ENCODE measurements around the gene DEFB108B.
"Not testable (repeated sequence)": the region's sequence is repeated elsewhere in the genome, so short reads cannot be mapped to it uniquely, and the experiment has no call there.

DEFB108B gene

GRCh38 chr11:71832811-71833210 lies at the start of gene DEFB108B:
Gene DEFB108B (plus strand): TSS chr11:71833200. CDS start chr11:71833200, 0 bp downstream.
- H3K9ac ChIP-seq (ENCODE audit: low read length); H3K36me3 ChIP-seq (ENCODE audit: control insufficient read depth, low read depth, low read length); H3K27ac ChIP-seq (ENCODE audit: low read length); H3K4me3 ChIP-seq (ENCODE audit: low read length); H3K27me3 ChIP-seq (ENCODE audit: control insufficient read depth, insufficient read depth, low read length); H3K9me3 ChIP-seq (ENCODE audit: control insufficient read depth, low read depth, low read length); H3K4me1 ChIP-seq (ENCODE audit: control insufficient read depth, low read depth, low read length): not testable (repeated sequence)

GRCh38 chr11:71786114-71786847 lies 46.7 kb upstream of the DEFB108B start:
- H3K9me3 ChIP-seq (ENCODE audit: control insufficient read depth, low read depth, low read length); H3K4me1 ChIP-seq (ENCODE audit: control insufficient read depth, low read depth, low read length); H3K27ac ChIP-seq (ENCODE audit: low read length); H3K9ac ChIP-seq (ENCODE audit: low read length); H3K27me3 ChIP-seq (ENCODE audit: control insufficient read depth, insufficient read depth, low read length); H3K36me3 ChIP-seq (ENCODE audit: control insufficient read depth, low read depth, low read length): not testable (repeated sequence)
- peak overlapping the region; percentile 45 for H3K4me3 ChIP-seq (ENCODE audit: low read length)

- H3K9me3 ChIP-seq (ENCODE audit: control insufficient read depth, low read depth, low read length), result not testable (repeated sequence)
Measured at GRCh38 chr11:71786848-71787097, 46.2 kb upstream of the DEFB108B start.

GRCh38 chr11:71787098-71787823 lies 45.7 kb upstream of the DEFB108B start:
- H3K9me3 ChIP-seq (ENCODE audit: control insufficient read depth, low read depth, low read length), result no peaks in the 10 kb centered on the region
- no peak overlapping the region for H3K27ac ChIP-seq (ENCODE audit: low read length)
- H3K36me3 ChIP-seq (ENCODE audit: control insufficient read depth, low read depth, low read length), result no peaks in the 10 kb centered on the region
- H3K4me3 ChIP-seq (ENCODE audit: low read length), result peak overlapping the region; percentile 71
- peaks cover 5% of the 10 kb centered on the region for H3K4me1 ChIP-seq (ENCODE audit: control insufficient read depth, low read depth, low read length)
- peak overlapping the region; percentile 84 for H3K9ac ChIP-seq (ENCODE audit: low read length)
- no peaks in the 10 kb centered on the region for H3K27me3 ChIP-seq (ENCODE audit: control insufficient read depth, insufficient read depth, low read length)

More at GRCh38 chr11:71786848-71787097, 46.2 kb upstream of the DEFB108B start:
- not testable (repeated sequence) for H3K4me1 ChIP-seq (ENCODE audit: control insufficient read depth, low read depth, low read length); H3K27me3 ChIP-seq (ENCODE audit: control insufficient read depth, insufficient read depth, low read length); H3K27ac ChIP-seq (ENCODE audit: low read length); H3K9ac ChIP-seq (ENCODE audit: low read length); H3K36me3 ChIP-seq (ENCODE audit: control insufficient read depth, low read depth, low read length)
- H3K4me3 ChIP-seq (ENCODE audit: low read length), result peak overlapping the region; percentile 46

GRCh38 chr11:71787824-71788454 lies 45.1 kb upstream of the DEFB108B start:
- H3K9me3 ChIP-seq (ENCODE audit: control insufficient read depth, low read depth, low read length); H3K36me3 ChIP-seq (ENCODE audit: control insufficient read depth, low read depth, low read length); H3K4me1 ChIP-seq (ENCODE audit: control insufficient read depth, low read depth, low read length); H3K27ac ChIP-seq (ENCODE audit: low read length); H3K27me3 ChIP-seq (ENCODE audit: control insufficient read depth, insufficient read depth, low read length): not testable (repeated sequence)
- Histone ChIP-seq H3K9ac (ENCODE audit: low read length) (peak overlapping the region; percentile 84), H3K4me3 (ENCODE audit: low read length) (peak overlapping the region; percentile 71)

GRCh38 chr11:71789444-71790196 lies 43.4 kb upstream of the DEFB108B start:
- not testable (repeated sequence) for H3K27me3 ChIP-seq (ENCODE audit: control insufficient read depth, insufficient read depth, low read length); H3K27ac ChIP-seq (ENCODE audit: low read length); H3K4me1 ChIP-seq (ENCODE audit: control insufficient read depth, low read depth, low read length); H3K36me3 ChIP-seq (ENCODE audit: control insufficient read depth, low read depth, low read length); H3K9me3 ChIP-seq (ENCODE audit: control insufficient read depth, low read depth, low read length); H3K9ac ChIP-seq (ENCODE audit: low read length); H3K4me3 ChIP-seq (ENCODE audit: low read length)

- not testable (repeated sequence) for H3K9me3 ChIP-seq (ENCODE audit: control insufficient read depth, low read depth, low read length); H3K27ac ChIP-seq (ENCODE audit: low read length); H3K4me1 ChIP-seq (ENCODE audit: control insufficient read depth, low read depth, low read length); H3K9ac ChIP-seq (ENCODE audit: low read length); H3K36me3 ChIP-seq (ENCODE audit: control insufficient read depth, low read depth, low read length); H3K27me3 ChIP-seq (ENCODE audit: control insufficient read depth, insufficient read depth, low read length); H3K4me3 ChIP-seq (ENCODE audit: low read length)
Measured at GRCh38 chr11:71791111-71791510, 41.9 kb upstream of the DEFB108B start.

- not testable (repeated sequence) for H3K27me3 ChIP-seq (ENCODE audit: control insufficient read depth, insufficient read depth, low read length); H3K9me3 ChIP-seq (ENCODE audit: control insufficient read depth, low read depth, low read length); H3K4me1 ChIP-seq (ENCODE audit: control insufficient read depth, low read depth, low read length); H3K36me3 ChIP-seq (ENCODE audit: control insufficient read depth, low read depth, low read length); H3K4me3 ChIP-seq (ENCODE audit: low read length); H3K27ac ChIP-seq (ENCODE audit: low read length); H3K9ac ChIP-seq (ENCODE audit: low read length)
Measured at GRCh38 chr11:71792621-71793235, 40.3 kb upstream of the DEFB108B start.

- not testable (repeated sequence) for H3K4me1 ChIP-seq (ENCODE audit: control insufficient read depth, low read depth, low read length); H3K9me3 ChIP-seq (ENCODE audit: control insufficient read depth, low read depth, low read length); H3K9ac ChIP-seq (ENCODE audit: low read length); H3K4me3 ChIP-seq (ENCODE audit: low read length); H3K27ac ChIP-seq (ENCODE audit: low read length); H3K27me3 ChIP-seq (ENCODE audit: control insufficient read depth, insufficient read depth, low read length); H3K36me3 ChIP-seq (ENCODE audit: control insufficient read depth, low read depth, low read length)
Measured at GRCh38 chr11:71794386-71795040, 38.5 kb upstream of the DEFB108B start.

- not testable (repeated sequence) for H3K4me1 ChIP-seq (ENCODE audit: control insufficient read depth, low read depth, low read length); H3K9me3 ChIP-seq (ENCODE audit: control insufficient read depth, low read depth, low read length); H3K36me3 ChIP-seq (ENCODE audit: control insufficient read depth, low read depth, low read length); H3K9ac ChIP-seq (ENCODE audit: low read length); H3K27ac ChIP-seq (ENCODE audit: low read length); H3K4me3 ChIP-seq (ENCODE audit: low read length); H3K27me3 ChIP-seq (ENCODE audit: control insufficient read depth, insufficient read depth, low read length)
Measured at GRCh38 chr11:71795236-71795635, 37.8 kb upstream of the DEFB108B start.

- not testable (repeated sequence) for H3K4me3 ChIP-seq (ENCODE audit: low read length); H3K9ac ChIP-seq (ENCODE audit: low read length); H3K27ac ChIP-seq (ENCODE audit: low read length); H3K9me3 ChIP-seq (ENCODE audit: control insufficient read depth, low read depth, low read length); H3K36me3 ChIP-seq (ENCODE audit: control insufficient read depth, low read depth, low read length); H3K4me1 ChIP-seq (ENCODE audit: control insufficient read depth, low read depth, low read length); H3K27me3 ChIP-seq (ENCODE audit: control insufficient read depth, insufficient read depth, low read length)
Measured at GRCh38 chr11:71796016-71796415, 37.0 kb upstream of the DEFB108B start.

Measured in iPS-18a (cell line).